Stomach smooth muscle (tissue), 2 donors: ENCODE results near the gene DUOX2.

ENCODE experiments used
- H3K27ac ChIP-seq: one replicate; pipeline ENCODE4 v1.7.0; 2013; ENCODE audit warnings: mild to moderate bottlenecking, low read length, inconsistent platforms
- H3K27me3 ChIP-seq, 2 donors: one replicate each; pipeline ENCODE4 v1.7.0; 2013; ENCODE audit warnings: low read length in 2 of 2; ENCODE audit not compliant: insufficient read depth in 2 of 2, control insufficient read depth in 1 of 2
- H3K36me3 ChIP-seq, 2 donors: one replicate each; pipeline ENCODE4 v1.7.0; 2013; ENCODE audit warnings: low read length in 2 of 2; ENCODE audit not compliant: control insufficient read depth in 2 of 2, insufficient read depth in 2 of 2
- H3K4me1 ChIP-seq: one replicate; pipeline ENCODE4 v1.7.0; 2013; ENCODE audit warnings: low read length; ENCODE audit not compliant: control insufficient read depth, insufficient read depth
- H3K4me3 ChIP-seq, 2 donors: one replicate each; pipeline ENCODE4 v1.7.0; 2013; ENCODE audit warnings: low read length in 2 of 2
- H3K9ac ChIP-seq, 2 donors: one replicate each; pipeline ENCODE4 v1.7.0; 2013; ENCODE audit warnings: low read length in 2 of 2, mild to moderate bottlenecking in 1 of 2
- H3K9me3 ChIP-seq, 2 donors: one replicate each; pipeline ENCODE4 v1.7.0; 2013; ENCODE audit warnings: low read length in 2 of 2; ENCODE audit not compliant: control insufficient read depth in 2 of 2
- donor health status: healthy.
- donor health status: Pancreatic carcinoma.

The DUOX2 gene

GRCh38 chr15:45149060-45149459 is 35.1 kb upstream of the DUOX2 start:
- Histone ChIP-seq H3K27me3 (peaks cover 0 to 2% of the 10 kb centered on the region in 2 donors), H3K4me1 (no peaks in the 10 kb centered on the region), H3K27ac (no peak overlapping the region), H3K36me3 (peaks cover 0 to 3% of the 10 kb centered on the region in 2 donors), H3K9ac (no peak overlapping the region), H3K9me3 (no peaks in the 10 kb centered on the region), H3K4me3 (no peak overlapping the region)

GRCh38 chr15:45148076-45149059 is 34.4 kb upstream of the DUOX2 start:
- peaks cover 0 to 3% of the 10 kb centered on the region in 2 donors for H3K36me3 ChIP-seq
- H3K4me3 ChIP-seq: no peak overlapping the region
- H3K9me3 ChIP-seq: no peaks in the 10 kb centered on the region
- no peak overlapping the region for H3K27ac ChIP-seq
- H3K4me1 ChIP-seq: no peaks in the 10 kb centered on the region
- peaks cover 2 to 4% of the 10 kb centered on the region in 2 donors for H3K27me3 ChIP-seq
- H3K9ac ChIP-seq: no peak overlapping the region

- Histone ChIP-seq H3K36me3 (peaks cover 0 to 3% of the 10 kb centered on the region in 2 donors), H3K27ac (no peak overlapping the region), H3K4me1 (no peaks in the 10 kb centered on the region), H3K9me3 (no peaks in the 10 kb centered on the region), H3K27me3 (peaks cover 2 to 4% of the 10 kb centered on the region in 2 donors), H3K4me3 (no peak overlapping the region), H3K9ac (no peak overlapping the region)
These were observed 33.6 kb upstream of the DUOX2 start for GRCh38 chr15:45147606-45148005.

GRCh38 chr15:45146405-45146804 is 32.4 kb upstream of the DUOX2 start:
- no peaks in the 10 kb centered on the region for H3K9me3 ChIP-seq
- H3K27ac ChIP-seq: no peak overlapping the region
- peaks cover 0 to under 1% of the 10 kb centered on the region in 2 donors for H3K36me3 ChIP-seq
- peaks cover 2 to 7% of the 10 kb centered on the region in 2 donors for H3K27me3 ChIP-seq
- H3K9ac ChIP-seq: no peak overlapping the region
- no peak overlapping the region for H3K4me3 ChIP-seq
- H3K4me1 ChIP-seq: no peaks in the 10 kb centered on the region

- Histone ChIP-seq H3K4me3 (no peak overlapping the region), H3K9me3 (no peaks in the 10 kb centered on the region), H3K9ac (no peak overlapping the region), H3K27ac (no peak overlapping the region), H3K4me1 (no peaks in the 10 kb centered on the region), H3K36me3 (no peaks in the 10 kb centered on the region), H3K27me3 (peaks cover 2 to 13% of the 10 kb centered on the region in 2 donors)
These were observed 30.8 kb upstream of the DUOX2 start for GRCh38 chr15:45144775-45145174.

GRCh38 chr15:45143946-45144345 is 30.0 kb upstream of the DUOX2 start:
- H3K27ac ChIP-seq: no peak overlapping the region
- H3K36me3 ChIP-seq: no peaks in the 10 kb centered on the region
- peaks cover 2 to 14% of the 10 kb centered on the region in 2 donors for H3K27me3 ChIP-seq
- no peaks in the 10 kb centered on the region for H3K9me3 ChIP-seq
- no peak overlapping the region for H3K4me3 ChIP-seq
- no peaks in the 10 kb centered on the region for H3K4me1 ChIP-seq
- H3K9ac ChIP-seq: no peak overlapping the region

GRCh38 chr15:45143056-45143455 is 29.1 kb upstream of the DUOX2 start:
- H3K9ac ChIP-seq: no peak overlapping the region
- H3K27ac ChIP-seq: no peak overlapping the region
- no peaks in the 10 kb centered on the region for H3K4me1 ChIP-seq
- peaks cover 2 to 20% of the 10 kb centered on the region in 2 donors for H3K27me3 ChIP-seq
- H3K36me3 ChIP-seq: no peaks in the 10 kb centered on the region
- no peaks in the 10 kb centered on the region for H3K9me3 ChIP-seq
- H3K4me3 ChIP-seq: no peak overlapping the region

- no peaks in the 10 kb centered on the region for H3K36me3 ChIP-seq
- H3K27me3 ChIP-seq: peaks cover 6 to 29% of the 10 kb centered on the region in 2 donors
These were observed 27.4 kb upstream of the DUOX2 start for GRCh38 chr15:45141386-45141785.

GRCh38 chr15:45140557-45141250 is 26.7 kb upstream of the DUOX2 start:
- no peak overlapping the region for H3K9ac ChIP-seq
- H3K9me3 ChIP-seq: no peaks in the 10 kb centered on the region
- H3K27ac ChIP-seq: no peak overlapping the region
- no peaks in the 10 kb centered on the region for H3K4me1 ChIP-seq
- peaks cover 10 to 34% of the 10 kb centered on the region in 2 donors for H3K27me3 ChIP-seq
- H3K4me3 ChIP-seq: no peak overlapping the region
- H3K36me3 ChIP-seq: no peaks in the 10 kb centered on the region

More at GRCh38 chr15:45141386-45141785, 27.4 kb upstream of the DUOX2 start:
- H3K9ac ChIP-seq: no peak overlapping the region
- H3K4me3 ChIP-seq: no peak overlapping the region
- H3K9me3 ChIP-seq: no peaks in the 10 kb centered on the region
- H3K27ac ChIP-seq: no peak overlapping the region
- no peaks in the 10 kb centered on the region for H3K4me1 ChIP-seq

- no peak overlapping the region for H3K4me3 ChIP-seq
- H3K27me3 ChIP-seq: peaks cover 16 to 37% of the 10 kb centered on the region in 2 donors
- no peak overlapping the region for H3K27ac ChIP-seq
- H3K4me1 ChIP-seq: peaks cover 3% of the 10 kb centered on the region
- no peaks in the 10 kb centered on the region for H3K9me3 ChIP-seq
- H3K9ac ChIP-seq: no peak overlapping the region
- no peaks in the 10 kb centered on the region for H3K36me3 ChIP-seq
These were observed 25.8 kb upstream of the DUOX2 start for GRCh38 chr15:45139770-45140169.
